H9 (cell line): ENCODE measurements around the gene SOCS6. TPM values are rescaled to one million over a fixed set of nuclear protein-coding genes. Genes with fewer than 3 reads are reported as not detected.

Source experiments
- DNase-seq: peaks from one replicate; pipeline ENCODE4 v3.0.0-alpha.2; 2017
- H2AFZ ChIP-seq: one replicate; pipeline ENCODE4 v1.6.1; 2013; ENCODE audit warnings: mild to moderate bottlenecking, low read length, control low read depth, moderate library complexity
- H2AK5ac ChIP-seq: 2 replicates; pipeline ENCODE4 v1.6.1; 2013; ENCODE audit warnings: low read length, control low read depth, mixed read lengths; ENCODE audit not compliant: insufficient read length
- H2BK120ac ChIP-seq: one replicate; pipeline ENCODE4 v1.6.1; 2013; ENCODE audit warnings: low read depth, mild to moderate bottlenecking, low read length, control low read depth, inconsistent platforms; ENCODE audit not compliant: poor library complexity, severe bottlenecking
- H2BK12ac ChIP-seq: 2 replicates; pipeline ENCODE4 v1.6.1; 2013; ENCODE audit warnings: low read length, control low read depth, mixed read lengths, low read depth; ENCODE audit not compliant: insufficient read length
- H2BK15ac ChIP-seq: 2 replicates; pipeline ENCODE4 v1.6.1; 2013; ENCODE audit warnings: low read depth, low read length, control low read depth
- H2BK20ac ChIP-seq: one replicate; pipeline ENCODE4 v1.6.1; 2013; ENCODE audit warnings: low read depth, mild to moderate bottlenecking, low read length, control low read depth, inconsistent platforms; ENCODE audit not compliant: poor library complexity, severe bottlenecking
- H2BK5ac ChIP-seq: 2 replicates; pipeline ENCODE4 v1.6.1; 2013; ENCODE audit warnings: low read length, control low read depth, mixed read lengths; ENCODE audit not compliant: insufficient read length
- H3K14ac ChIP-seq: 2 replicates; pipeline ENCODE4 v1.6.1; 2013; ENCODE audit warnings: low read length, control low read depth; ENCODE audit not compliant: insufficient read depth
- H3K18ac ChIP-seq: 2 replicates; pipeline ENCODE4 v1.6.1; 2013; ENCODE audit warnings: low read depth, mild to moderate bottlenecking, mixed read lengths, low read length, control low read depth; ENCODE audit not compliant: insufficient read length
- H3K23ac ChIP-seq: 2 replicates; pipeline ENCODE4 v1.6.1; 2013; ENCODE audit warnings: low read length, control low read depth, mixed read lengths, low read depth; ENCODE audit not compliant: insufficient read length
- H3K23me2 ChIP-seq: 2 replicates; pipeline ENCODE4 v1.6.1; 2013; ENCODE audit warnings: low read depth, mild to moderate bottlenecking, mixed read lengths, low read length, control low read depth; ENCODE audit not compliant: insufficient read length, poor library complexity, severe bottlenecking
- H3K27ac ChIP-seq: 2 replicates; pipeline ENCODE4 v1.5.1; 2013; ENCODE audit warnings: low read length, control low read depth, mixed read lengths, low read depth; ENCODE audit not compliant: insufficient read length
- H3K27me3 ChIP-seq: 2 replicates; pipeline ENCODE4 v1.6.1; 2013; ENCODE audit warnings: low read length, control low read depth, inconsistent platforms; ENCODE audit not compliant: insufficient read depth
- H3K4ac ChIP-seq: 2 replicates; pipeline ENCODE4 v1.6.1; 2013; ENCODE audit warnings: low read depth, mild to moderate bottlenecking, control low read depth, inconsistent platforms, low read length, moderate library complexity
- H3K4me1 ChIP-seq: 2 replicates; pipeline ENCODE4 v1.6.1; 2013; ENCODE audit warnings: low read length, control low read depth, inconsistent platforms; ENCODE audit not compliant: insufficient read depth
- H3K4me2 ChIP-seq: 2 replicates; pipeline ENCODE4 v1.6.1; 2013; ENCODE audit warnings: low read length, control low read depth, mixed read lengths; ENCODE audit not compliant: insufficient read length, insufficient read depth
- H3K56ac ChIP-seq: 2 replicates; pipeline ENCODE4 v1.6.1; 2013; ENCODE audit warnings: low read depth, mild to moderate bottlenecking, mixed read lengths, low read length, control low read depth; ENCODE audit not compliant: insufficient read length
- H3K79me1 ChIP-seq: 2 replicates; pipeline ENCODE4 v1.6.1; 2013; ENCODE audit warnings: low read depth, mild to moderate bottlenecking, moderate library complexity, low read length, control low read depth, inconsistent platforms; ENCODE audit not compliant: insufficient read depth, poor library complexity, severe bottlenecking
- H3K79me2 ChIP-seq: 2 replicates; pipeline ENCODE4 v1.6.1; 2013; ENCODE audit warnings: low read length, control low read depth, inconsistent platforms; ENCODE audit not compliant: insufficient read depth
- H3K9ac ChIP-seq: 2 replicates; pipeline ENCODE4 v1.6.1; 2013; ENCODE audit warnings: low read length, control low read depth, mixed read lengths; ENCODE audit not compliant: insufficient read length; ENCODE audit errors: extremely low read depth
- H3K9me3 ChIP-seq: one replicate; pipeline ENCODE4 v1.6.1; 2013; ENCODE audit warnings: low read depth, low read length, inconsistent platforms; ENCODE audit not compliant: control insufficient read depth
- H3T11ph ChIP-seq: one replicate; pipeline ENCODE4 v1.6.1; 2013; ENCODE audit warnings: mild to moderate bottlenecking, low read length, control low read depth, inconsistent platforms
- H4K20me1 ChIP-seq: one replicate; pipeline ENCODE4 v1.6.1; 2013; ENCODE audit not compliant: control insufficient read depth, insufficient read length, insufficient read depth
- H4K5ac ChIP-seq: 2 replicates; pipeline ENCODE4 v1.6.1; 2013; ENCODE audit warnings: low read depth, mild to moderate bottlenecking, mixed read lengths, low read length, control low read depth; ENCODE audit not compliant: insufficient read length
- H4K8ac ChIP-seq: replicated peaks from 2 replicates; pipeline ENCODE4 v1.6.1; 2013; ENCODE audit warnings: low read length, control low read depth, mixed read lengths, low read depth; ENCODE audit not compliant: insufficient read length
- H4K91ac ChIP-seq: 2 replicates; pipeline ENCODE4 v1.6.1; 2013; ENCODE audit warnings: low read depth, mild to moderate bottlenecking, moderate library complexity, mixed read lengths, low read length, control low read depth; ENCODE audit not compliant: insufficient read length
- H3K27ac Mint-ChIP-seq, 3 experiments: 2 replicates in 2 of 3; 3 replicates in 1 of 3; pipeline ENCODE4 v1.8.0; 2020 to 2021; ENCODE audit warnings: mixed read lengths in 3 of 3, mild to moderate bottlenecking in 1 of 3, moderate library complexity in 1 of 3
- H3K27me3 Mint-ChIP-seq: 2 replicates; pipeline ENCODE4 v1.8.0; 2021; ENCODE audit warnings: low read depth, mild to moderate bottlenecking, moderate library complexity, mixed read lengths
- H3K36me3 Mint-ChIP-seq, 3 experiments: 2 replicates in 2 of 3; 3 replicates in 1 of 3; pipeline ENCODE4 v1.8.0; 2020 to 2021; ENCODE audit warnings: low read depth in 3 of 3, mixed read lengths in 3 of 3; ENCODE audit not compliant: insufficient read depth in 1 of 3
- H3K4me1 Mint-ChIP-seq, 2 experiments: 2 replicates each; pipeline ENCODE4 v1.8.0; 2020; ENCODE audit warnings: mixed read lengths in 2 of 2
- H3K4me3 Mint-ChIP-seq, 2 experiments: 2 replicates in 1 of 2; 3 replicates in 1 of 2; pipeline ENCODE4 v1.8.0; 2020 to 2021; ENCODE audit warnings: mild to moderate bottlenecking in 2 of 2, mixed read lengths in 2 of 2, moderate library complexity in 1 of 2
- H3K9me3 Mint-ChIP-seq, 2 experiments: 2 replicates in 1 of 2; 3 replicates in 1 of 2; pipeline ENCODE4 v1.8.0; 2020; ENCODE audit warnings: mild to moderate bottlenecking in 2 of 2, mixed read lengths in 2 of 2, moderate library complexity in 1 of 2
- CTCF ChIP-seq: fragments of 200-600 bp; sonication (generic); conservative IDR thresholded peaks from 3 replicates; pipeline ENCODE4 v1.8.0; 2021; ENCODE audit warnings: antibody characterized with exemption, mild to moderate bottlenecking
- WGBS: extraction: QIAGEN DNeasy Blood & Tissue Kit; methylation state at CpG from one replicate; pipeline ENCODE4 v1.1.7; 2013; ENCODE audit warnings: missing lambda C conversion rate, low lambda C conversion rate, mixed read lengths; ENCODE audit not compliant: insufficient read length; ENCODE audit errors: extremely low coverage; 5-methylcytosine and 5-hydroxymethylcytosine counted together
- total RNA-seq: library from RNA; stranded (reverse); gene quantifications from 2 replicates; pipeline ENCODE4 v1.2.1, GENCODE V29; 2021

The SOCS6 gene
- total RNA-seq, 1 experiment from 2014 or later: 24.5 TPM

DNA sequence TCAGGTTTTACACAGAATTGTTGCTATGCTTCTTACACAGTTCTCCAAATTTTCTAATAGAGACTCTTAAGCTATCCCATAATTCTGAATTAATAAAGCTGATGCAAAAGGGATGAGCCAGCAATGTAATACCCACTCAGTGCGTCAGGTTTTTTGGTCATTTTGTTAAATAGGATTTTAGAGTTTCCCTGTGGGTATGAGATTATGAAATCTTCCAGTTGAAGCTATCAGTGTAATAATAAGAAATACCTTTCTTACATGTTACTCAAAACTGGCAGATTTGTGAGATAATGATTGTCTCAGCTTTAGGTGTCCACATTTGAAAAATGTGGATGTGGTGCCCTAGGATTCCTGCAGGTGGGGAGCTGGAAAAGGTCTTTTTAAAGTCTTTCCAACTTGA lies 44.5 kb downstream of the SOCS6 start:
- Histone ChIP-seq H4K20me1 (no peaks in the 10 kb centered on the region), H3K27me3 (no peaks in the 10 kb centered on the region), H3K79me2 (no peaks in the 10 kb centered on the region), H2BK15ac (no peak overlapping the region), H2AK5ac (no peak overlapping the region), H4K5ac (no peak overlapping the region), H3K23ac (no peak overlapping the region), H4K8ac (no peak overlapping the region), H3K4ac (no peak overlapping the region), H2BK120ac (no peak overlapping the region), H3K56ac (no peak overlapping the region), H3T11ph (no peak overlapping the region), H3K4me2 (no peak overlapping the region), H3K79me1 (no peaks in the 10 kb centered on the region), H2AFZ (no peak overlapping the region), H3K4me1 (no peaks in the 10 kb centered on the region), H2BK20ac (no peak overlapping the region), H3K18ac (no peak overlapping the region), H4K91ac (no peak overlapping the region), H2BK5ac (no peak overlapping the region), H3K27ac (no peak overlapping the region), H3K23me2 (no peaks in the 10 kb centered on the region), H3K9me3 (peaks cover 7% of the 10 kb centered on the region), H3K14ac (no peak overlapping the region), H3K9ac (no peak overlapping the region), H2BK12ac (no peak overlapping the region)
- WGBS: no CpG with 5 or more reads among the region's 1 CpG
- no peak for DNase-seq
- H3K4me1 Mint-ChIP-seq: peaks cover 30 to 37% of the 10 kb centered on the region in 2 experiments
- peaks cover 6 to 9% of the 10 kb centered on the region in 2 experiments; a peak in 4 of 5 replicates for H3K9me3 Mint-ChIP-seq
- H3K27ac Mint-ChIP-seq: no peak overlapping the region
- peaks cover 16 to 21% (median 16%) of the 10 kb centered on the region in 3 experiments for H3K36me3 Mint-ChIP-seq
- H3K4me3 Mint-ChIP-seq: no peak overlapping the region
- no peak for TF ChIP-seq CTCF
- no peaks in the 10 kb centered on the region for H3K27me3 Mint-ChIP-seq
